ENCODE data around the gene IFIT5.

The IFIT5 gene

DNA sequence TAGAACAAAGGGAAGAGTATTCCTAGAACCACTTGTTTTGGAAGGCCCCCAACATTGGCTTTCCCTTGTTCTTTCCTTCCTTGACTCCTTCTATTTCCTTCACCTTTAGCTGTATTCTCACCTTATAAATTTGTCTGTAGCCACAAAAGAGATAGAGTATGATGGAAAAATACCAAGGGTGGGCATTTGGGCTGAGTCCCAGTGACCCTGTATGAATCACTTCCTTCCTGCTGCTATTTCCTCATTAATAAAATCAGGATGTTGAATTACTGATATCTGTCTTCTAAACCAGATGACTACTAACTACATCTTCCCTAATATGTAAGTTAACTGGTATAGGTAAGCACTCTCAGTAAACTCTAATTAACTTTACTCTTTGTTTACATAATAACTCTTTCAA, 55.1 kb downstream of the IFIT5 start:
- no peak overlapping the region for H3K4me3 ChIP-seq (ENCODE audit: low read length)
- no peak for DNase-seq (ENCODE audit: low read depth, low spot score)

Measured in Jurkat, Clone E6-1 (cell line).